OCI-LY7 (cell line): ENCODE data around the gene LMTK3.

Source experiments
- CTCF ChIP-seq: fragments of 200-600 bp; sonication (generic); conservative IDR thresholded peaks from 2 replicates; pipeline ENCODE4 v1.5.1; 2014; ENCODE audit warnings: mild to moderate bottlenecking, antibody characterized with exemption, low read length, moderate library complexity, mixed read lengths
- EZH2phosphoT487 ChIP-seq: fragments of 200-600 bp; sonication (generic); IDR thresholded peaks from 2 replicates; pipeline ENCODE4 v1.6.1; 2018; ENCODE audit warnings: low read depth, borderline replicate concordance, mild to moderate bottlenecking, mixed run types, antibody characterized with exemption, low read length, moderate library complexity, mixed read lengths

- TF ChIP-seq EZH2phosphoT487, result no peak
- TF ChIP-seq CTCF, result no peak
Measured at GRCh38 chr19:48499316-48500090, 12.1 kb downstream of the LMTK3 start.
